Thyroid gland (tissue), 4 donors: ENCODE results near the gene MFAP3.

ENCODE experiments used
- POLR2A ChIP-seq, 2 donors: fragments of 450-650 bp; IDR thresholded peaks; one replicate each; pipeline ENCODE4 v1.6.1; 2017; ENCODE audit warnings: antibody characterized with exemption in 2 of 2, mild to moderate bottlenecking in 2 of 2, moderate library complexity in 1 of 2
- TF ChIP-seq, protein P1 (sequence below), 6 experiments: fragments of 200-600 bp in 3 of 6; fragments of 450-650 bp in 3 of 6; sonication (generic) in 3 of 6; IDR thresholded peaks; one replicate each; pipeline ENCODE4 v1.5.1; 2016 to 2019; ENCODE audit warnings: antibody characterized with exemption in 6 of 6, mild to moderate bottlenecking in 2 of 6, inconsistent platforms in 1 of 6, moderate library complexity in 1 of 6

DNA sequence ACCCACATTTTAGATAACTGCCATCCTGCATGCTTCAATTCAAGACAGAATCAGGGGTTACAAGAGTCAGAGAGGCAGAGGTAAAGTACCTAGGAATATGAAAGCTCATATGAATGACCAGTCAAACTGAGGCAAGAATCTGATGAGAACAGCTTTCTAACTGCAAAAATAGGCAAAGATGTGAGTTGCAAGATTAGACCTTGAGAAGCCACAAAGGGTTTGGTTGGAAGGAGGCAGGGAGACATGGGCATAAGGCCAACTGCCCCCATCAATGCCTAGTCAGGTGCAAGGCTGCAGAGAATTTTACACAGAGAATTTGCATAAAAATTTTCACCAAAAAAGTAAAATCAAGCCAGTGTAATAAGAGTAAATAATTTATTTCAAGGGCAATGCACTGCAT lies 12.8 kb upstream of the MFAP3 start:
- no peak for TF ChIP-seq POLR2A (IDR thresholded peaks at IDR 0.05)
- TF ChIP-seq, protein P1, sequence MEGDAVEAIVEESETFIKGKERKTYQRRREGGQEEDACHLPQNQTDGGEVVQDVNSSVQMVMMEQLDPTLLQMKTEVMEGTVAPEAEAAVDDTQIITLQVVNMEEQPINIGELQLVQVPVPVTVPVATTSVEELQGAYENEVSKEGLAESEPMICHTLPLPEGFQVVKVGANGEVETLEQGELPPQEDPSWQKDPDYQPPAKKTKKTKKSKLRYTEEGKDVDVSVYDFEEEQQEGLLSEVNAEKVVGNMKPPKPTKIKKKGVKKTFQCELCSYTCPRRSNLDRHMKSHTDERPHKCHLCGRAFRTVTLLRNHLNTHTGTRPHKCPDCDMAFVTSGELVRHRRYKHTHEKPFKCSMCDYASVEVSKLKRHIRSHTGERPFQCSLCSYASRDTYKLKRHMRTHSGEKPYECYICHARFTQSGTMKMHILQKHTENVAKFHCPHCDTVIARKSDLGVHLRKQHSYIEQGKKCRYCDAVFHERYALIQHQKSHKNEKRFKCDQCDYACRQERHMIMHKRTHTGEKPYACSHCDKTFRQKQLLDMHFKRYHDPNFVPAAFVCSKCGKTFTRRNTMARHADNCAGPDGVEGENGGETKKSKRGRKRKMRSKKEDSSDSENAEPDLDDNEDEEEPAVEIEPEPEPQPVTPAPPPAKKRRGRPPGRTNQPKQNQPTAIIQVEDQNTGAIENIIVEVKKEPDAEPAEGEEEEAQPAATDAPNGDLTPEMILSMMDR (IDR thresholded peaks at IDR 0.05): no peak
